Fibroblast of pulmonary artery (primary cell): ENCODE measurements around the gene USP11.

ENCODE experiments used
- DNase-seq: peaks from one replicate; pipeline ENCODE4 v3.0.0-alpha.2; 2010; ENCODE audit warnings: low read depth
- H3K4me3 ChIP-seq: replicated peaks from 2 replicates; pipeline ENCODE4 v1.5.1; 2011; ENCODE audit warnings: low read depth, mild to moderate bottlenecking, control low read depth, low read length, moderate library complexity
- CTCF ChIP-seq: IDR thresholded peaks from 2 replicates; pipeline ENCODE4 v1.5.1; 2011; ENCODE audit warnings: mild to moderate bottlenecking, control low read depth, low read length, inconsistent platforms; ENCODE audit errors: missing control alignments

The USP11 gene

DNA sequence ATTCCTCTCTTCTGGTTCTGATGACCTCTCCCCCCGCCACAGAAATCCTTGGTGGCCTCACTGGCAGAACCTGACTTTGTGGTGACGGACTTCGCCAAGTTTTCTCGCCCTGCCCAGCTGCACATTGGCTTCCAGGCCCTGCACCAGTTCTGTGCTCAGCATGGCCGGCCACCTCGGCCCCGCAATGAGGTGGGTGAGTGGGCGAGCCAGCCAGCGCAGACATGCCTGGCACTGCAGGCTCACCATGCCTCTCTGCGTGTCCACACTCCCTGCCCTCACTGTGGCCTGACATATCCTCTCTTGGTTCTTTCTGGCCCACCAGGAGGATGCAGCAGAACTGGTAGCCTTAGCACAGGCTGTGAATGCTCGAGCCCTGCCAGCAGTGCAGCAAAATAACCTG, 30.5 kb upstream of the USP11 start:
- no peak for DNase-seq
- no peak for TF ChIP-seq CTCF
- no peak overlapping the region for H3K4me3 ChIP-seq

DNA sequence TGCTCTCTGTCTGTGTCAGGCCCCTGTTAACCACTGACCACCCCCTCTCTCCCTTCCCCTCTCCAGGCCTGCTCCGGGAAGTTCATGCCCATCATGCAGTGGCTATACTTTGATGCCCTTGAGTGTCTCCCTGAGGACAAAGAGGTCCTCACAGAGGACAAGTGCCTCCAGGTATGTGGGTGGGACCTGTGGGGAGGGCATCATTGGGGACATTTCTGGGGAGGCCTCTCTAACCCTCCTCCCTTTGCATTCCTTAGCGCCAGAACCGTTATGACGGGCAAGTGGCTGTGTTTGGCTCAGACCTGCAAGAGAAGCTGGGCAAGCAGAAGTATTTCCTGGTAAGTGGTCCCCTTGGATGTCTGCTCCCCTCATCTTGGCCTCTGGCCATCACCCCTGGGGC, 29.9 kb upstream of the USP11 start:
- DNase-seq = no peak
- no peak for TF ChIP-seq CTCF
- H3K4me3 ChIP-seq = no peak overlapping the region

- no peak overlapping the region for H3K4me3 ChIP-seq
- no peak for DNase-seq
- TF ChIP-seq CTCF = no peak
Observed at GRCh38 chrX:47204970-47205369, 27.8 kb upstream of the USP11 start.

DNA sequence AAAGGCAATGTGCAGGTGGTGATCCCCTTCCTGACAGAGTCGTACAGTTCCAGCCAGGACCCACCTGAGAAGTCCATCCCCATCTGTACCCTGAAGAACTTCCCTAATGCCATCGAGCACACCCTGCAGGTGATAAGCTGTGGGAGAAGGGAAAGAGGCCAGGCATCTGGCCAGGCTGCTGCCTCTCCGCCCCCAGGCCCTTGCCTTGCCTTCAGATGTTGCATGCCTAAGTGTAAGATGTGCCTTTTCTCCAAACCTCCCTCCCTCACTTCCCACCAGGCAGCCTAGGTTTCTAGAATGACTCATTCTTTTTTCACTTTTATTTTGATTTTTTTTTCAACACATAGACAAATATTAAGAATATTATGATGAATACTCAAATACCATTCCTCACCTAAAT, 26.5 kb upstream of the USP11 start:
- no peak for DNase-seq
- no peak overlapping the region for H3K4me3 ChIP-seq
- TF ChIP-seq CTCF = no peak

DNA sequence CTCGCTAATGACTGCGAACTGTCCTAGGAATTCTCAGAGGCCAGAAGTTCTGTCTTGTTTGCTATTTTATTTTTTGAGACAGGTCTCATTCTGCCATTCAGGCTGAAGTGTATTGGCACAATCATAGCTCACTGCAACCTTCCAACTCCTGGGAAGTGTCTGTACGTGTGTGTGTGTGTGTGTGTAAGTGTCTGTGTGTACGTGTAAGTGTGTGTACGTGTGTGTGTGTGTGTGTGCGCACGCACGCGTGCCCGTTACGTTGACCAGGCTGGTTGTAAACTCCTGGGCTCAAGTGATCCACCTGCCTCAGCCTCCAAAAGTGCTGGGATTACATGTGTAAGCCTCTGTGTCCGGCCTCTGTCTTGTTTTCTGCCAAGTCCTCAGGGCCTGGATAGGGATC, 24.7 kb upstream of the USP11 start:
- no peak for TF ChIP-seq CTCF
- DNase-seq = no peak
- H3K4me3 ChIP-seq = no peak overlapping the region

DNA sequence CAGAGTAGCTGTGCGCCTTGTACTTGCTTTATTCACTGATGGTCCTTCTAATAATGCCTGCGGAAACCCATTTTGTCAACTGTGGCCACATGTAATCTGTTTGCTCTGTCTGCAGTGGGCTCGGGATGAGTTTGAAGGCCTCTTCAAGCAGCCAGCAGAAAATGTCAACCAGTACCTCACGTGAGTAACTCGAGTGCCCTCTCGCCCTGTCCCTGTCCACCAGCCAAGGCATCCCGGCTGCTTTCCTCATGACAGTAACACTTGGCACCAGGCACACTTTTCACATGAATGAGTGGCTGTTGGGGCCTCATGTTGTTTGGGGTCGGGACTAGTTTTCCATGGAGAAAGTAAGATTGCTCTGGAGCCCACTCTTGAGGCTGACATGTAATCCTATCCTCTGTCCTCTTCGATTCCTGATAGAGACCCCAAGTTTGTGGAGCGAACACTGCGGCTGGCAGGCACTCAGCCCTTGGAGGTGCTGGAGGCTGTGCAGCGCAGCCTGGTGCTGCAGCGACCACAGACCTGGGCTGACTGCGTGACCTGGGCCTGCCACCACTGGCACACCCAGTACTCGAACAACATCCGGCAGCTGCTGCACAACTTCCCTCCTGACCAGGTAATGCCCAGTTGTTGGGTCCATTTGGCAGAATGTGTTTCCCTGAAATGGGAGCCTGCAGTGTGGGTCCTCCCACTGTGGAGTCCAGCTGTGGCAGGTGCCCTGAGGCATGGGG, 23.1 kb upstream of the USP11 start:
- H3K4me3 ChIP-seq = no peak overlapping the region
- no peak for DNase-seq
- TF ChIP-seq CTCF = no peak
